Epithelial cell of esophagus (primary cell): ENCODE measurements around the gene ERC2.

Experiments
- DNase-seq: peaks from one replicate; pipeline ENCODE4 v3.0.0; 2010; ENCODE audit warnings: low read depth
- H3K4me3 ChIP-seq: 2 replicates; pipeline ENCODE4 v1.5.1; 2011; ENCODE audit warnings: mild to moderate bottlenecking, low read length, control low read depth
- TF ChIP-seq, protein P1 (sequence below): IDR thresholded peaks from 2 replicates; pipeline ENCODE4 v1.5.1; 2011; ENCODE audit warnings: low read depth, mild to moderate bottlenecking, low read length, control low read depth, inconsistent platforms; ENCODE audit not compliant: insufficient read depth; ENCODE audit errors: missing control alignments

Gene ERC2

DNA sequence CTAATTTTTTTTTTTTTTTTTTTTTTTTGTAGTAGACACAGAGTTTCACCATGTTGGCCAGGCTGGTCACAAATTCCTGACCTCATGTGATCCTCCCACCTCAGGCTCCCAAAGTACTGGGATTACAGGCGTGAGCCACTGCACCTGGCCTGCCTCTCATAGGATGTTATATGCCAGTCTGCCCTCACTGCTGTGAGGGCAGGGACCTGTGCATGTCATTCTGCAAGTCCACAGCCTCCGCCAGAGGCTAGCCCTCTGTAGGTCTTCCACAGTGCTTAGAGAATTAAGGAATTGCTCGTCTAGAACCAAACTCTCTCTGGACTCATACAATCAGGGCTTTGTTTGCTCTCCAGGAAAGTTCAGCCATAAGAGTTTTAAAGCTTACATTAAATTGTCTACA, 817.3 kb downstream of the ERC2 start:
- no peak for DNase-seq
- H3K4me3 ChIP-seq: no peak overlapping the region
- TF ChIP-seq, protein P1, sequence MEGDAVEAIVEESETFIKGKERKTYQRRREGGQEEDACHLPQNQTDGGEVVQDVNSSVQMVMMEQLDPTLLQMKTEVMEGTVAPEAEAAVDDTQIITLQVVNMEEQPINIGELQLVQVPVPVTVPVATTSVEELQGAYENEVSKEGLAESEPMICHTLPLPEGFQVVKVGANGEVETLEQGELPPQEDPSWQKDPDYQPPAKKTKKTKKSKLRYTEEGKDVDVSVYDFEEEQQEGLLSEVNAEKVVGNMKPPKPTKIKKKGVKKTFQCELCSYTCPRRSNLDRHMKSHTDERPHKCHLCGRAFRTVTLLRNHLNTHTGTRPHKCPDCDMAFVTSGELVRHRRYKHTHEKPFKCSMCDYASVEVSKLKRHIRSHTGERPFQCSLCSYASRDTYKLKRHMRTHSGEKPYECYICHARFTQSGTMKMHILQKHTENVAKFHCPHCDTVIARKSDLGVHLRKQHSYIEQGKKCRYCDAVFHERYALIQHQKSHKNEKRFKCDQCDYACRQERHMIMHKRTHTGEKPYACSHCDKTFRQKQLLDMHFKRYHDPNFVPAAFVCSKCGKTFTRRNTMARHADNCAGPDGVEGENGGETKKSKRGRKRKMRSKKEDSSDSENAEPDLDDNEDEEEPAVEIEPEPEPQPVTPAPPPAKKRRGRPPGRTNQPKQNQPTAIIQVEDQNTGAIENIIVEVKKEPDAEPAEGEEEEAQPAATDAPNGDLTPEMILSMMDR: no peak

DNA sequence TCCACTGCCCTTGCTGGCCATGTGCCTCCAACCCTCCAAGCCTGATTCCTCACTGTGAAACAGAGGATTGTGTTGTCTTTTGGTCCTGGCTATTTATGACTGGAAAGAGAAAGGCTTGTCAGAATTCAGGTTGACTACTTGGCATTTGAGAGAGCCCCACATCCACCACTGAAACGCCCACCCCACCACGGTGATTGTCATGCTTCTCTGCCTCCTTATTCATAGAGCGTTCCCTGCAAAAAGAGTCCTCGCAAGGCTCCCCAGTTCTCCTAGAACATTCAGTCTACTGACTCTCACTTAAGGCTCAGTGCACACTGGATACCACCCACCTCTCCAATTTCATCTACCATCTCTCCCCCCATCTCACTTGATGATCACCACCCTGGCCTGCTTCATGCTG, 818.3 kb downstream of the ERC2 start:
- no peak for DNase-seq
- no peak overlapping the region for H3K4me3 ChIP-seq
- TF ChIP-seq, protein P1: no peak

DNA sequence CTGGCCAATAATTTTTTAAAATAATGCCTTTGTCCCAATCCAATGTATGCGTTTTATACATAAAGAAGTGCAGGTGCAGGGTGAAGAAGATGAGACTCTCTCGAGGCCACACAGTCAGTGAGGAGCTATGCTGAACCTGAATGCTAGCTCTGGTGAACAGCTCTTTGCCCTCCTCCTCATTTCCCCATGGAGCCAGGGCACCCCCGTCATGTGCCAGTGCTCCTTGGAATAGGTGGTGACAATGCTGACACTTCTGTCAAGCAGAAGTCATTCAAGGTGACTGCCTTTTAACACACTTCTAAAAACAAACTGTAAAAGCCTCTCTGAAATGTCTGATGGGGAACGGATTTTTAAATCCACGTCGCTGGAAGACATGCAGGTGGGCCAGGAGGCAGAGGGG, 818.7 kb downstream of the ERC2 start:
- TF ChIP-seq, protein P1: no peak
- no peak overlapping the region for H3K4me3 ChIP-seq
- no peak for DNase-seq

DNA sequence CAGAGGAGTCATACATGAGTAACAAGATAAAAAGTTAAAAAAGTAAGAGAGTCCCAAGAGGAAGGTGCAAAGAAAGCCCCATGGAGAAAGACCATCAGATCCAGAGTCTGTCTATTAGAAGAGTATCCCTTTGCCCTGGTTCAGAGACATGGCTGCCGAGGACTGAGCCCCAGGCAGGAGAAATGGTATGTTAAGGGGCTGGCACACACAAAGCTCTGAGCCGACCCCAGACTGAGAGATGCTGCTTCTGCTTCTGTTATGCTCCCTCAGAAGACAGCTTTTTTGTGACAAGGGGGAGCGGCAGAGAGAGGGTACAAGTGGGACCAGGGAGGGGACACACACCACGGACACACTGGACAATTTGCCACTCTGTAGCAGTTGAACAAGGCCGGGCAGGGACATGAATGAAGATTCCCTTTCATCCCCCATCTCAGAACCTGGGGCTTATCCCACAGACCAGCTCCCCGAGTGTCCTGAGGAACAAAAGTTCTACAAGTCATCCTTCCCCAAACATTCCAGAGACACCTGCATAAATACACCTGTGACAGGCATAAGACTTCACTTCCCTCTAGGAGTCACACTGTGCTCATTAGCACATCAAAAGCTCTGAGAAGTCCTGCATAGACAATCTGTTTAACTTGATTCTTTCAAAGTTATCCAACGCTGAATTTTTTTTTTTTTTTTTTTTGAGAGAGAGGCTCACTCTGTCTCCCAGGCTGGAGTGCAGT, 819.5 kb downstream of the ERC2 start:
- H3K4me3 ChIP-seq: no peak overlapping the region
- DNase-seq: no peak
- TF ChIP-seq, protein P1: no peak

DNA sequence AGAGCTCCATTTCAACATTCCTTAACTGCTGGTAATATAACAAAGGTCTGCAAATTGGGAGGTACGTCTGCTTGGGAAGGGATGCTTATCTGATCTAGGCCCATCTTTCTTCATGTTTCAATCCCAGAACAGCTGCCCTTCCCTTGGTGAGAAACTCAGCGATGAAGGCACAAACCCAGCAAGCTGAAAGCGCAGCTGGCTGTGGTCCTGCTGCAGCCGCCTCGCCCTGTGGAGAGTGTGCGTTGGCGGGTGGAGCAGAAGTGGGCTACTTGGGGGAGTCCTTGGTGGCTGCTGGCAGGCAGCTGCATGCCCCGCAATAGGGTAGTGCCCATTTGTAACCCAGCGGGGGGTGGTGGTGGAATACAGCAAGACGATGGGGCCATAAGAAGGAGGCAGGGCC, 820.6 kb downstream of the ERC2 start:
- no peak overlapping the region for H3K4me3 ChIP-seq
- TF ChIP-seq, protein P1: no peak
- no peak for DNase-seq

DNA sequence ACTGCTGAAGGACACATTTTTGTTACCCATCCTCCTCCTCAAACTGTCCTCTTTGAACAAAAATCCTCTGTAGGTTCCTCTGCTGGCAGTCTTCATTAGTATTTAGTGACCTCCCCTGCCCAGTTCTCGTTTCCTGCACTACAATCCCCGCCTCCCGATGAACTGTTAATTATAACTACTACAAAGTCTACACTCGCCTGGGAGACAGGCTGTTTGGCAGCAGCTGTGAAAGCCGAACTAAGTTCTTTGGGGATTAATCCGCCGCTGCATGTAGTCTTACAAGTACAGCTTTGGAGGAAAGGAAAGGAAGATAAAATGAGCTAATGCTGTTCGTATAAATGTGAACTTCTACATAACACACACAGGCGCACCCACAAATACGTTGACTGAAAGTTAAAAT, 821.2 kb downstream of the ERC2 start:
- DNase-seq: no peak
- TF ChIP-seq, protein P1: no peak
- H3K4me3 ChIP-seq: no peak overlapping the region

DNA sequence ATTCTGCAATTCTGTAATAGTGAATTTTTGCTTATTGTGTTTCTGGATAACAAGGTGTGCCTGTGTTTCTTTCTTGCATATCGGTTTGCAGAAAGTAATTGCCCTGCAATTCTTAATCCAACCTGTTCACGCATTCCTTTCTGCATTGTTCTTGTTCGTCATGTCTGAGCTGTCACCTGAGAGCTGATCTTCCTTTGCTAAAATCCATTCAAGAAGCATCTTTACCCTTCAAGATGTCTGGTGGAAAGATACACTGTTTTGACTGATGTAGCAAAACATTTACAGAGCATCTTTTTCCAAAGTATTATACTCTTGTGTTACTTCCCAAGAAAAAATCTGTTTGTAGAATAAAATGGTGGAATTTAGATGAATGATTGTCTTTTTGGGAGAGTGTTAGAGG, 822.1 kb downstream of the ERC2 start:
- no peak overlapping the region for H3K4me3 ChIP-seq
- DNase-seq: no peak
- TF ChIP-seq, protein P1: no peak
